OCI-LY7 (cell line): ENCODE data around the gene TSPOAP1.

Experiments used
- EZH2phosphoT487 ChIP-seq: fragments of 200-600 bp; sonication (generic); IDR thresholded peaks from 2 replicates; pipeline ENCODE4 v1.6.1; 2018; ENCODE audit warnings: low read depth, borderline replicate concordance, mild to moderate bottlenecking, mixed run types, antibody characterized with exemption, low read length, moderate library complexity, mixed read lengths
- TF ChIP-seq, protein P1 (sequence below): fragments of 200-600 bp; sonication (generic); conservative IDR thresholded peaks from 2 replicates; pipeline ENCODE4 v1.5.1; 2014; ENCODE audit warnings: mild to moderate bottlenecking, antibody characterized with exemption, low read length, moderate library complexity, mixed read lengths

DNA sequence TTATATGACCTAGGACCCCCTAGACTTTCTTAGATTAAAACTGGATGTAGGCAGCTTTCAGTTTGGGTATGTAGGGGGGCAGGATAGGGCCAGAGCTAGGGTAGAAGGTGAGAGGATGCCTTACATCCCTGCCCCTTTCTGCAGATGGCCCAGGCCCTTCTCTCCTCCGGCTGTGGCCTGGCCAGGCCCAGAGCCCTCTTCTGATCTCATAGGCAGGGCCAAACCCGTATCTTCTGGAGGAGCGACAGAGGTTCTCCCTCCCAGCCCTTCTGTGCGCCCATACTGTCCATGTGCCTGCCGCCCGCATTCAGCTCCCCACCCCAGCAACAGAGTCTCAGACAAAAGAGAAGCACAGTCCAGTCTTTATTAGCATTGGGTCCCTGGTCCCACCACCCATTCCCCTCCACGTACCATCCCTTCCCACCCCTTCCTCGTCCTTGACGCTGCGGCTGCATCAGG, 2.0 kb upstream of the TSPOAP1 start:
- TF ChIP-seq, protein P1, sequence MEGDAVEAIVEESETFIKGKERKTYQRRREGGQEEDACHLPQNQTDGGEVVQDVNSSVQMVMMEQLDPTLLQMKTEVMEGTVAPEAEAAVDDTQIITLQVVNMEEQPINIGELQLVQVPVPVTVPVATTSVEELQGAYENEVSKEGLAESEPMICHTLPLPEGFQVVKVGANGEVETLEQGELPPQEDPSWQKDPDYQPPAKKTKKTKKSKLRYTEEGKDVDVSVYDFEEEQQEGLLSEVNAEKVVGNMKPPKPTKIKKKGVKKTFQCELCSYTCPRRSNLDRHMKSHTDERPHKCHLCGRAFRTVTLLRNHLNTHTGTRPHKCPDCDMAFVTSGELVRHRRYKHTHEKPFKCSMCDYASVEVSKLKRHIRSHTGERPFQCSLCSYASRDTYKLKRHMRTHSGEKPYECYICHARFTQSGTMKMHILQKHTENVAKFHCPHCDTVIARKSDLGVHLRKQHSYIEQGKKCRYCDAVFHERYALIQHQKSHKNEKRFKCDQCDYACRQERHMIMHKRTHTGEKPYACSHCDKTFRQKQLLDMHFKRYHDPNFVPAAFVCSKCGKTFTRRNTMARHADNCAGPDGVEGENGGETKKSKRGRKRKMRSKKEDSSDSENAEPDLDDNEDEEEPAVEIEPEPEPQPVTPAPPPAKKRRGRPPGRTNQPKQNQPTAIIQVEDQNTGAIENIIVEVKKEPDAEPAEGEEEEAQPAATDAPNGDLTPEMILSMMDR: no peak
- no peak for TF ChIP-seq EZH2phosphoT487
